Thymus (tissue), 11 donors: ENCODE measurements around the gene ABITRAM. TPM values are rescaled to one million over a fixed set of nuclear protein-coding genes. Genes with fewer than 3 reads are reported as not detected.
A peak's percentile ranks its signal among the peaks of the same experiment; 100 is the strongest.
"Not testable (repeated sequence)": the region's sequence is repeated elsewhere in the genome, so short reads cannot be mapped to it uniquely, and the experiment has no call there.

Experiments
- DNase-seq, 9 donors: peaks; one replicate each; pipeline ENCODE4 v3.0.0-alpha.2; 2013; ENCODE audit warnings: low spot score in 9 of 9, low read depth in 6 of 9, missing footprints in 1 of 9
- H3K27ac ChIP-seq, 2 donors: one replicate each; pipeline ENCODE4 v1.5.1; 2013; ENCODE audit warnings: control low read depth in 1 of 2, low read depth in 1 of 2, low read length in 1 of 2, mild to moderate bottlenecking in 1 of 2, moderate library complexity in 1 of 2
- H3K27me3 ChIP-seq, 2 donors: one replicate each; pipeline ENCODE4 v1.5.1; 2013; ENCODE audit warnings: low read length in 1 of 2; ENCODE audit not compliant: control insufficient read depth in 2 of 2, insufficient read depth in 1 of 2
- H3K36me3 ChIP-seq, 2 donors: one replicate each; pipeline ENCODE4 v1.5.1; 2013; ENCODE audit warnings: low read length in 1 of 2, mild to moderate bottlenecking in 1 of 2, moderate library complexity in 1 of 2; ENCODE audit not compliant: control insufficient read depth in 2 of 2, insufficient read depth in 2 of 2
- H3K4me1 ChIP-seq, 2 donors: one replicate each; pipeline ENCODE4 v1.5.1; 2013; ENCODE audit warnings: low read length in 2 of 2; ENCODE audit not compliant: control insufficient read depth in 2 of 2, insufficient read depth in 2 of 2
- H3K4me3 ChIP-seq, 2 donors: one replicate each; pipeline ENCODE4 v1.5.1; 2013; ENCODE audit warnings: low read length in 2 of 2, control low read depth in 1 of 2, mild to moderate bottlenecking in 1 of 2
- H3K9me3 ChIP-seq, 2 donors: one replicate each; pipeline ENCODE4 v1.5.1; 2013; ENCODE audit warnings: low read length in 1 of 2, mild to moderate bottlenecking in 1 of 2; ENCODE audit not compliant: control insufficient read depth in 2 of 2, insufficient read depth in 1 of 2
- WGBS: extraction: QIAGEN DNeasy Blood & Tissue Kit; methylation state at CpG from one replicate; pipeline ENCODE4 v1.1.7; 2013; 5-methylcytosine and 5-hydroxymethylcytosine counted together
- polyA plus RNA-seq: library from polyadenylated mRNA; stranded (reverse); fragments of 200-250 nt; gene quantifications from one replicate; pipeline ENCODE4 v1.2.3, GENCODE V29; 2013
- total RNA-seq: library from RNA; stranded (reverse); fragments of 120-200 nt; gene quantifications from one replicate; pipeline ENCODE4 v1.2.4, GENCODE V29; 2013
- donor health status: healthy.

ABITRAM gene
- total and polyA plus RNA-seq, 2 donors: 8.2 to 20.7 TPM

DNA sequence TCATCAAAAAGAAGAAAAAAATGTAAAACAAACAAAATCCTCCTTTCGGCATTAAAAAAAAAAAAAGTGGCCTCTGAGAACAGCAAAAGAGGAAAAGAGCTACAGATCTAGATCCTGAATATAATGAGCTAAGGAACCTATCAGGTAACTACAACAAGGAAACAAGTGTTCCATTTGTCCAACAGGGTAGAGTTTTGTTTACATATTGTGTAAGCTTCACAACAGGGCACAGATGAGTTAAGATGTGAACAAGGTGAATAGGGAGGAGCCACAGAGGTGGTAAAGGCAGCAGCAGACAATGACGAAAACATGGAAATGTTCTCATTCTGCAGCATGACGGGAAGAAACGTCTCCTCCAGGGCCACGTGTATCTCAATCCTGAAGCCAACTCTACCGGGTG, 14.7 kb upstream of the ABITRAM start:
- H3K9me3 ChIP-seq: no peaks in the 10 kb centered on the region
- 99% methylated on average over 6 of the region's 6 CpGs for WGBS
- DNase-seq: no peak
- peaks cover 9 to 53% of the 10 kb centered on the region in 2 donors for H3K36me3 ChIP-seq
- H3K27me3 ChIP-seq: no peaks in the 10 kb centered on the region
- H3K4me3 ChIP-seq: no peak overlapping the region
- no peaks in the 10 kb centered on the region for H3K4me1 ChIP-seq
- H3K27ac ChIP-seq: no peak overlapping the region

DNA sequence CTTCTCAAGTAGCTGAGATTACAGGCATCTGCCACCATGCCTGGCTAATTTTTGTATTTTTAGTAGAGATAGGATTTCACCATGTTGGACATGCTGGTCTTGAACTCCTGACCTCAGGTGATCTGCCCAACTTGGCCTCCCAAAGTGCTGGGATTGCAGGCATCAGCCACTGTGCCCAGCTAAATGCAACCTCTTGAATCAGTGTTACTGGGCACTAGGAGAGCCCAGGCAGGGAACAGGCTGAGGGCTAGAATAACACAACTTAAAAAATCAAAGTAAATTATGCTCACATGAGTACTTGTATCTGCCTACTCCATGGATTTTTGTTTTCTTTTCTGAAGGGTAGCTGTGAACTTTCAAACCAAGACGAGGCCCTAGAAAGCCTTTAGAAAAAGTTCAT, 13.8 kb upstream of the ABITRAM start:
- not testable (repeated sequence) for H3K4me3 ChIP-seq, H3K9me3 ChIP-seq, H3K27ac ChIP-seq, H3K4me1 ChIP-seq, H3K27me3 ChIP-seq, DNase-seq
- WGBS: 98% methylated on average over 1 of the region's 1 CpG
- peaks cover 12 to 54% of the 10 kb centered on the region in 2 donors for H3K36me3 ChIP-seq

DNA sequence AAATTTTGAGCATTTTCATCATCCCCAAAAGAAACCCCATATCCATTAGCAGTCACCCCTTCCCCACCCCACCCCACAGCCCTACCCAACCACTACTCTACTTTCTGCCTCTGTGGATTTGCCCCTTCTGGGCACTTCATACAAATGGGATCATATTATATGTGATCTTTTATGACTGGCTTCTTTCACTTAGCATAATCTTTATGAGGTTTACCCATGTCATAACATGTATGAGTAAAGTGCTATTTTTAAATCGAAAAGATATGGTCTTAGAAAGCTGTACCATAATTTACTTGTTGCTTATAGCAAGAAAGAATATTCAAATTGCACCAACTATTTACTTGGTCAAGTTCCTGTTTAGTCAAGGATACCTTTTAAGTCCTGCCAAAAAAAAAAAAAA, 13.0 kb upstream of the ABITRAM start:
- DNase-seq: no peak
- H3K36me3 ChIP-seq: peaks cover 17 to 56% of the 10 kb centered on the region in 2 donors

DNA sequence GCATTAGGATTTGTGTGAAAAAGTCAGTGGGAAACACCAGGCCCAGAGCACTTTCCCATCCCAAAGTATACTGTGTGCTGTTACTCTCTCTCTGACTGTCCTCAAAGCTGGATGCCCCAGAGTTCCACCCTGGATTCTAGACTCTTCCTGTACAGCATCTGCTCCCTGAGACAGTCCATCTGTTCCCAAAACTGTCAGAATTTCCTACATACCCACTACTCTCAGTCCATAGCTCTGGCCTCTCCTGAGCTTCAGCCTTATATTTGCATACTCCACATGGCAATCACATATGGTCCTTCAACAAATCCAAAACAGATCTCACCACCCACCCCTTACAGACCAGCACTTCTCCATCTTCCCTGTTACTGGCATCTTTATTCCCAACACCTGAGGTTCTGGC, 9.7 kb upstream of the ABITRAM start:
- Histone ChIP-seq H3K36me3 (peaks cover 17 to 53% of the 10 kb centered on the region in 2 donors), H3K27ac (no peak overlapping the region), H3K4me1 (no peaks in the 10 kb centered on the region), H3K4me3 (no peak overlapping the region), H3K9me3 (no peaks in the 10 kb centered on the region), H3K27me3 (no peaks in the 10 kb centered on the region)
- no peak for DNase-seq

More for the DNA sequence above, 13.0 kb upstream of the ABITRAM start:
- H3K4me1 ChIP-seq: no peaks in the 10 kb centered on the region
- 97% methylated on average over 1 of the region's 1 CpG for WGBS
- no peaks in the 10 kb centered on the region for H3K27me3 ChIP-seq
- no peaks in the 10 kb centered on the region for H3K9me3 ChIP-seq
- no peak overlapping the region for H3K4me3 ChIP-seq
- no peak overlapping the region for H3K27ac ChIP-seq

DNA sequence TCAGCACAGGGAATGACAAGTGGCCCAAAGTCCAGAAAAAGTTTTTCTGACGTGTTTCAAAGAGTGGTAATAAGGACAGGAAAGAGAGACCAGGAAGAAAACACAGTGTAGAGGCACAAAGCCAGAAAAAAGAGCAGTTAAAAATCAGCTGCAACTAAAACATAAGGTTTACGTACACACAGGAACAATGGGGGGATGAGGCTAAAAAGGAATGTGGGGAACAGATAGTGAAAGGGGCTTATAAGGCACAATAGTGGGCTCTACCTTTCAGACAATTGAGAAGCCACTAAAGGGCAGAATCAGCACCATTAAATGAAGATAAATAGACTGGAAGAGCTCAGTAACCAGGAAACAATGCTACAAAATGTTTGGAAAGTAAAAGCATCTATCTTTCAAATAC, 5.8 kb upstream of the ABITRAM start:
- 73% methylated on average over 2 of the region's 2 CpGs for WGBS
- DNase-seq: no peak
- no peak overlapping the region for H3K27ac ChIP-seq
- peaks cover 15 to 36% of the 10 kb centered on the region in 2 donors for H3K36me3 ChIP-seq
- H3K27me3 ChIP-seq: no peaks in the 10 kb centered on the region
- H3K4me3 ChIP-seq: no peak overlapping the region
- H3K4me1 ChIP-seq: peaks cover 8 to 10% of the 10 kb centered on the region in 2 donors
- no peaks in the 10 kb centered on the region for H3K9me3 ChIP-seq

DNA sequence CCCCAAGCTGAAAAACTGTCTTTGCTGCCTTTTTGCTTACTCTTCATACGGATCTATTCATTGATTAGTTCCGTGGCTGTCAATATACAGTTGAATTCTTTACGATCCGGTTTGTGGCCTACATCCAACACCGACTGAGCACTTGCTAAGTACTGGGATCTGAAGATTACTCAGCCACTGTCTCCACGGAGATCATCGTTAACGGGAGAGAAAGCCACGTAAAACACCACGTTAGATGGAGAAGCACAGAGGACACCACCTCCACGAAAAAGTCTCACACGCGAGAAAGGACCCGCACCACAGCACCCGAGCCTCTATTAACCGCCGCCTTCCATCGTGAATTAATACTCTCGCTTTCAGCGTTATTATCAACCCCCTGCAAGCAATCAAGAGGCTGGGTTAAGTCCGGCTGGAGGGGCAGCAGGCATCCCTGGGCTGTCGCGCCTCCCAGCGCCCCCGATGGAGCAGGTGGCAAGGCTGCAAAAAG, 926 bp upstream of the ABITRAM start:
- Histone ChIP-seq H3K9me3 (peaks cover 0 to 4% of the 10 kb centered on the region in 2 donors), H3K36me3 (peaks cover 0 to 2% of the 10 kb centered on the region in 2 donors), H3K4me3 (peak overlapping the region; percentile 88 to 95), H3K27ac (peak overlapping the region; percentile 87 to 94), H3K27me3 (no peaks in the 10 kb centered on the region), H3K4me1 (peaks cover 12 to 17% of the 10 kb centered on the region in 2 donors)
- peak in 4 of 9 donors; percentile 2 to 37 (median 8) for DNase-seq
- 2% methylated on average over 25 of the region's 25 CpGs for WGBS

DNA sequence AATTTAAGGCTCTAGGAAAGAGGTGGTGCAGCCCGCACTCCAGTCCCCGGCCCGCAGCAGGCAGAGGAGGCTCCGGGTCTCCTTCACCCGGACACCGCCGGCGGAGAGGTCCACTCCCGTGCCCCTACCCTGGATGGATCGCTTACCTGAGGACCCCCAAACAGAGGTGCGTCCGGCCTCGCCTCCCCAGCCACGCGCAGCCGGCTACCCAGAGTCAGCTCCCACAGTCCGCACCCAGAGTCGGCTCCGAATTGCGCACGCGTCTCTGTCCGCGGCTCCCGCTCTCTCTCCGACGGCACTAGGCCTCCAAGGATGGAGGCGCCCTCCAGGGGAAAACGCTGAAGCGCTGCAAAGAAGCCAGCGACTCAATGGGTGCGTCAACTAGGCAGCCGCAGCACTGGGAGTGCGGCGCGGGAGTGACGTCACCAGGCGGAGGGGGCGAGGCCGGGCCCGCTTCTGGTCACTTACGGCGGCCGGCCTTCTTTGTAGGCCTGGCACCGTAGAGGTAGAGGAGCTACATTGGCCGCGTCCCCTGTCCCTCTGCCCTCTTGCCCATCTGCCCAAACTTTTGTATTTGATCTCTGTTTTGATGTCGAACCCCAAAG, 380 bp upstream of the ABITRAM start, which contains the start of gene ELP1:
Gene ELP1 (minus strand): TSS at position 407 of the 605 bp plus-strand sequence. CDS start 2,978 bp downstream, outside the sequence.
- Histone ChIP-seq H3K27me3 (no peaks in the 10 kb centered on the region), H3K9me3 (peaks cover 0 to 4% of the 10 kb centered on the region in 2 donors), H3K4me3 (peak within 1 kb of the TSS; percentile 88 to 95), H3K4me1 (peaks cover 12 to 17% of the 10 kb centered on the region in 2 donors), H3K27ac (peak within 1 kb of the TSS; percentile 87 to 94), H3K36me3 (peaks cover 0 to 2% of the 10 kb centered on the region in 2 donors)
- WGBS: under 1% methylated on average over 48 of the region's 48 CpGs
- peak; percentile 76 to 95 (median 88) for DNase-seq

DNA sequence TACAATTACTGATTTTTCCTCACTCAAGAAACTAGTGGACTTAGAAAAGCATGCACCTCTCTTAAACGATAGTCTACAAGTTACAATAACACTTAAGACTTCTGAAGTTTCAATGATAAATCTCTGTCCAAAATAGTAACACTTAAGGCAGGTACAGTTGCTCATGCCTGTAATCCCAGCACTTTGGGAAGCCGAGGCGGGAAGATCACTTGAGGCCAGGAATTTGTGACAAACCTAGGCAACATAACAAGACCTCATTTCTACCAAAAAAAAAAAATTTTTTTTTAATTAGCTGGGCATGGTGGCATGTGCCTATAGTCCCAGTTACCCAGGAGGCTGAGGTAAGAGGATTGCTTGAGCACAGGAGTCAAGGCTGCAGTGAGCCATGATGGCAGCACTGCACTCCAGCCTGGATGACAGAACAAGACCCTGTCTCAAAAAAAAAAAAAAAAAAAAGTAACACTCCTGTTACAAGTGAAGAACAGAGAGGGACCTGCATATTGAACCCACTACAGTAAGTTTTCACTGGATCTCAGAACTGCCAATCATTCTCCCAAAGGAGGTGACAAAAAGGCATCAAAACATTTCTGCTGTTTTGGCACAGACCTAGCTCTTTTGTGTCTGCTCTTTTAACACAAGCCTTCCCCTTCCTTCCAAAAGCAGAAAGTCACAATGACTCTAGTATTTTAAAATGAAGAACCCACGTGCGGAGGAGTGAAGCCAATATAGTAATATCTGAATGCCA, 3.5 kb downstream of the ABITRAM start:
- no peaks in the 10 kb centered on the region for H3K27me3 ChIP-seq
- H3K36me3 ChIP-seq: peaks cover 3 to 8% of the 10 kb centered on the region in 2 donors
- 98% methylated on average over 5 of the region's 5 CpGs for WGBS
- no peak overlapping the region for H3K4me3 ChIP-seq
- peaks cover 8 to 14% of the 10 kb centered on the region in 2 donors for H3K4me1 ChIP-seq
- no peak overlapping the region for H3K27ac ChIP-seq
- no peak for DNase-seq
- peaks cover 0 to 4% of the 10 kb centered on the region in 2 donors for H3K9me3 ChIP-seq

DNA sequence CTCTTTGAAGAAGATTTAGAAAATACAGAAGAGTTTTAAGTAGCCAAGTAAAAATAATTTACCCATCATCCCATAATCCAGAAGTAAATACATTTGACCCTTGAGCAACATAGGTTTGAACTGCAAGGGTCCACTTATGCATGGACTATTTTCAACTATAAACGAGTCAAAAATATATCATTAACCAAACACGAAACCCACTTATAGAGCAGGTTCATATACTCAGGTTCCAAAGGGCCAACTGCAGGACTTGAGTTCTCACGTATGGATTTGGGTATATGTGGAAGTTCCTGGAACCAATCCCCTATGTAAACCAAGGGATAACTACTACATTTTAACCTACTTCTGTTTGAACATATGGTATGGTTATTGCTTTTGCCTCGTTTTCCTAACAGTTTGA, 5.8 kb downstream of the ABITRAM start:
- no peaks in the 10 kb centered on the region for H3K27me3 ChIP-seq
- H3K27ac ChIP-seq: no peak overlapping the region
- DNase-seq: no peak
- H3K4me1 ChIP-seq: peaks cover 1% of the 10 kb centered on the region in 2 donors
- H3K4me3 ChIP-seq: no peak overlapping the region
- peaks cover 8% of the 10 kb centered on the region in 2 donors for H3K36me3 ChIP-seq
- no peaks in the 10 kb centered on the region for H3K9me3 ChIP-seq
- 98% methylated on average over 4 of the region's 4 CpGs for WGBS
